Uterus (tissue), 4 donors: ENCODE measurements around the gene FRMD8. TPM values are rescaled to one million over a fixed set of nuclear protein-coding genes. Genes with fewer than 3 reads are reported as not detected.

ENCODE experiments used
- DNase-seq, 2 donors: peaks; one replicate each; pipeline ENCODE4 v3.0.0-alpha.2; 2019 to 2020
- H3K27ac ChIP-seq, 2 donors: fragments of 200-600 bp; sonication (generic); 1 replicate in 1 of 2; 2 replicates in 1 of 2; pipeline ENCODE4 v1.5.1; 2016 to 2018
- H3K27me3 ChIP-seq, 2 donors: fragments of 200-600 bp; sonication (generic); one replicate each; pipeline ENCODE4 v1.5.1; 2018 to 2019; ENCODE audit warnings: control low read depth in 1 of 2
- H3K36me3 ChIP-seq, 2 donors: fragments of 200-600 bp; sonication (generic); one replicate each; pipeline ENCODE4 v1.5.1; 2019; ENCODE audit warnings: control low read depth in 1 of 2
- H3K4me1 ChIP-seq, 2 donors: fragments of 200-600 bp; sonication (generic); one replicate each; pipeline ENCODE4 v1.5.1; 2018 to 2019; ENCODE audit warnings: control low read depth in 1 of 2
- H3K4me3 ChIP-seq, 2 donors: fragments of 200-600 bp; sonication (generic); 1 replicate in 1 of 2; 2 replicates in 1 of 2; pipeline ENCODE4 v1.5.1; 2018 to 2019; ENCODE audit warnings: mild to moderate bottlenecking in 1 of 2
- H3K9me3 ChIP-seq, 2 donors: fragments of 200-600 bp; sonication (generic); one replicate each; pipeline ENCODE4 v1.5.1; 2019; ENCODE audit warnings: control low read depth in 1 of 2
- CTCF ChIP-seq, 4 experiments: fragments of 200-600 bp in 2 of 4; fragments of 450-650 bp in 2 of 4; sonication (generic) in 2 of 4; IDR thresholded peaks; one replicate each; pipeline ENCODE4 v1.5.1; 2016 to 2019; ENCODE audit warnings: antibody characterized with exemption in 4 of 4, mild to moderate bottlenecking in 2 of 4, moderate library complexity in 1 of 4
- POLR2A ChIP-seq, 2 donors: fragments of 450-650 bp; IDR thresholded peaks; one replicate each; pipeline ENCODE4 v1.6.1; 2016; ENCODE audit warnings: antibody characterized with exemption in 2 of 2, mild to moderate bottlenecking in 1 of 2, moderate library complexity in 1 of 2
- intact Hi-C: fragments of 100-400 bp; cut with DNase I; formaldehyde crosslinking; loops from one replicate; pipeline ENCODE4 v1.15.1; 2023; ENCODE audit warnings: low total_unique reads
- total RNA-seq, 4 donors: library from RNA; depleted of rRNA in 3 of 4; stranded (reverse); fragments of >200 nt in 3 of 4; gene quantifications; one replicate each; pipeline versions ENCODE4 v1.1.0 to v1.2.4, GENCODE V29; 2014 to 2023
- donor health status: DM: yes; HTN: yes; CAD: no.

FRMD8 gene
- total RNA-seq, 4 donors from 2014 or later = 15.9 to 160 (median 41.5) TPM

GRCh38 chr11:65373839-65374580, 12.4 kb upstream of the FRMD8 start:
- no peak overlapping the region for H3K27ac ChIP-seq
- intact Hi-C loops = loop anchor here (5.0 to 10.0 kb wide), 2 partner anchors 143 to 231 kb away; no protein-coding TSS in a partner anchor
- H3K4me3 ChIP-seq = no peak overlapping the region
- H3K4me1 ChIP-seq = no peaks in the 10 kb centered on the region
- no peaks in the 10 kb centered on the region for H3K27me3 ChIP-seq
- no peak for DNase-seq
- no peaks in the 10 kb centered on the region for H3K9me3 ChIP-seq
- no peaks in the 10 kb centered on the region for H3K36me3 ChIP-seq
- no peak for TF ChIP-seq CTCF (IDR thresholded peaks at IDR 0.05)
- TF ChIP-seq POLR2A (IDR thresholded peaks at IDR 0.05) = no peak

- Histone ChIP-seq H3K9me3 (no peaks in the 10 kb centered on the region), H3K27ac (no peak overlapping the region), H3K27me3 (no peaks in the 10 kb centered on the region), H3K4me1 (no peaks in the 10 kb centered on the region), H3K4me3 (no peak overlapping the region), H3K36me3 (no peaks in the 10 kb centered on the region)
- intact Hi-C loops = loop anchor here (10.0 kb wide), 1 partner anchor 230 kb away; no protein-coding TSS in a partner anchor
- no peak for DNase-seq
- TF ChIP-seq POLR2A (IDR thresholded peaks at IDR 0.05) (no peak), CTCF (IDR thresholded peaks at IDR 0.05) (no peak)
Measured at GRCh38 chr11:65375012-65375411, 11.4 kb upstream of the FRMD8 start.

GRCh38 chr11:65376138-65376713, 10.2 kb upstream of the FRMD8 start:
- TF ChIP-seq CTCF (IDR thresholded peaks at IDR 0.05) (no peak), POLR2A (IDR thresholded peaks at IDR 0.05) (no peak)

GRCh38 chr11:65377036-65377435, 9.4 kb upstream of the FRMD8 start:
- H3K9me3 ChIP-seq = no peaks in the 10 kb centered on the region
- H3K27me3 ChIP-seq = no peaks in the 10 kb centered on the region
- no peak for DNase-seq
- H3K4me1 ChIP-seq = peaks cover 3% of the 10 kb centered on the region in 2 donors
- TF ChIP-seq POLR2A (IDR thresholded peaks at IDR 0.05) (no peak), CTCF (IDR thresholded peaks at IDR 0.05) (no peak)
- H3K4me3 ChIP-seq = no peak overlapping the region
- intact Hi-C loops = loop anchor here (10.0 kb wide), 1 partner anchor 228 kb away; no protein-coding TSS in a partner anchor
- no peaks in the 10 kb centered on the region for H3K36me3 ChIP-seq
- H3K27ac ChIP-seq = no peak overlapping the region

More at GRCh38 chr11:65376138-65376713, 10.2 kb upstream of the FRMD8 start:
- H3K27ac ChIP-seq = no peak overlapping the region
- no peak overlapping the region for H3K4me3 ChIP-seq
- intact Hi-C loops = loop anchor here (10.0 kb wide), 1 partner anchor 229 kb away; no protein-coding TSS in a partner anchor
- H3K9me3 ChIP-seq = no peaks in the 10 kb centered on the region
- no peak for DNase-seq
- no peaks in the 10 kb centered on the region for H3K27me3 ChIP-seq
- no peaks in the 10 kb centered on the region for H3K36me3 ChIP-seq
- H3K4me1 ChIP-seq = peaks cover 0 to 3% of the 10 kb centered on the region in 2 donors

GRCh38 chr11:65377777-65378176, 8.7 kb upstream of the FRMD8 start:
- no peak for DNase-seq
- Histone ChIP-seq H3K27me3 (no peaks in the 10 kb centered on the region), H3K9me3 (no peaks in the 10 kb centered on the region), H3K36me3 (no peaks in the 10 kb centered on the region), H3K4me3 (no peak overlapping the region), H3K27ac (no peak overlapping the region), H3K4me1 (peaks cover 3 to 4% of the 10 kb centered on the region in 2 donors)
- TF ChIP-seq POLR2A (IDR thresholded peaks at IDR 0.05) = no peak
- TF ChIP-seq CTCF (IDR thresholded peaks at IDR 0.05) = no peak
- intact Hi-C loops = loop anchor here (10.0 kb wide), 1 partner anchor 227 kb away; no protein-coding TSS in a partner anchor
